A549 (cell line): Measurements from ENCODE around the gene CPZ. TPM values are rescaled to one million over a fixed set of nuclear protein-coding genes. Genes with fewer than 3 reads are reported as not detected.

Experiments
- ATAC-seq, 2 experiments: fragments of 200-7000 bp in 1 of 2; fragments of >200 bp in 1 of 2; cut with Nextera tagmentation in 1 of 2; cut with Tn5 transposase in 1 of 2; 3 replicates each; pipeline versions ENCODE4 v1.8.0 to v1.9.1; 2018 to 2020; ENCODE audit warnings: mild to moderate bottlenecking in 1 of 2, moderate library complexity in 1 of 2
- CTCF ChIA-PET: fragments of 300-600 bp; sonication (Branson Sonifier 250); formaldehyde crosslinking; extraction: SDS; loops from one replicate; lab custom pipeline; 2021; ENCODE audit warnings: antibody characterized with exemption, inconsistent platforms; lab: Yijun Ruan, JAX
- POLR2A ChIA-PET: fragments of 350-600 bp; formaldehyde crosslinking; extraction: SDS; loops from one replicate; lab custom pipeline; 2021; ENCODE audit warnings: antibody characterized with exemption, inconsistent platforms; lab: Yijun Ruan, JAX
- DNase-seq, 2 experiments: peaks; one replicate each; pipeline versions ENCODE4 v3.0.0 to v3.0.0-alpha.2; 2011 to 2016; ENCODE audit warnings: low read depth in 1 of 2, low spot score in 1 of 2
- FAIRE-seq: peaks from 2 replicates; lab custom pipeline; 2011; peaks lifted over from hg19 to GRCh38; lab: Jason Lieb, UNC
- H3K27ac ChIP-seq, 2 experiments: fragments of >200 bp; sonication (Bioruptor Twin); formaldehyde crosslinking; 3 replicates each; pipeline ENCODE4 v1.5.1; 2016 to 2017
- H3K4me1 ChIP-seq: fragments of >200 bp; sonication (Bioruptor Twin); formaldehyde crosslinking; 3 replicates; pipeline ENCODE4 v1.6.1; 2016
- H3K4me2 ChIP-seq: fragments of >200 bp; sonication (Bioruptor Twin); formaldehyde crosslinking; 3 replicates; pipeline ENCODE4 v1.6.1; 2016
- H3K4me3 ChIP-seq: fragments of >200 bp; sonication (Bioruptor Twin); formaldehyde crosslinking; 3 replicates; pipeline ENCODE4 v1.5.1; 2016
- H3K9me3 ChIP-seq: fragments of >200 bp; sonication (Bioruptor Twin); formaldehyde crosslinking; 3 replicates; pipeline ENCODE4 v1.6.1; 2016
- ATOH8 ChIP-seq: fragments of 250-450 bp; sonication (Bioruptor Pico); IDR thresholded peaks from 2 replicates; pipeline ENCODE4 v1.5.0; 2020; ENCODE audit warnings: low read depth, mild to moderate bottlenecking, moderate library complexity
- CBX2 ChIP-seq: fragments of 200-600 bp; sonication (generic); IDR thresholded peaks from 2 replicates; pipeline ENCODE4 v1.6.1; 2016; ENCODE audit warnings: low read depth, mild to moderate bottlenecking, borderline replicate concordance
- CBX8 ChIP-seq: fragments of 200-600 bp; sonication (generic); IDR thresholded peaks from 2 replicates; pipeline ENCODE4 v1.6.1; 2016
- CHD2 ChIP-seq: fragments of 150-350 bp; IDR thresholded peaks from 2 replicates; pipeline ENCODE4 v1.6.1; 2014; ENCODE audit warnings: low read length; ENCODE audit not compliant: partially characterized antibody
- CHD4 ChIP-seq: fragments of 200-600 bp; sonication (generic); IDR thresholded peaks from 2 replicates; pipeline ENCODE4 v1.6.1; 2016; ENCODE audit warnings: antibody characterized with exemption, mild to moderate bottlenecking, borderline replicate concordance
- CTCF ChIP-seq: fragments of >200 bp; sonication (Bioruptor Twin); formaldehyde crosslinking; IDR thresholded peaks from 3 replicates; pipeline ENCODE4 v1.5.1; 2016
- EHF ChIP-seq: fragments of 250-450 bp; sonication (Bioruptor Pico); IDR thresholded peaks from 2 replicates; pipeline ENCODE4 v1.5.0; 2020; ENCODE audit warnings: mild to moderate bottlenecking
- EHMT2 ChIP-seq: fragments of 200-600 bp; sonication (generic); IDR thresholded peaks from 2 replicates; pipeline ENCODE4 v1.6.1; 2016; ENCODE audit warnings: antibody characterized with exemption, low read depth, mild to moderate bottlenecking, moderate library complexity
- EP300 ChIP-seq, 2 experiments: fragments of >200 bp; sonication (Bioruptor Twin); formaldehyde crosslinking; IDR thresholded peaks; 2 replicates in 1 of 2; 3 replicates in 1 of 2; pipeline ENCODE4 v1.6.1; 2016 to 2017
- FOSB ChIP-seq: fragments of 250-450 bp; sonication (Bioruptor Pico); IDR thresholded peaks from 2 replicates; pipeline ENCODE4 v1.5.0; 2020; ENCODE audit warnings: mild to moderate bottlenecking, moderate library complexity
- FOXS1 ChIP-seq: fragments of 250-450 bp; sonication (Bioruptor Pico); IDR thresholded peaks from 2 replicates; pipeline ENCODE4 v1.5.0; 2020; ENCODE audit warnings: mild to moderate bottlenecking, moderate library complexity
- HDAC2 ChIP-seq: fragments of 200-600 bp; sonication (generic); IDR thresholded peaks from 2 replicates; pipeline ENCODE4 v1.6.1; 2016
- JUN ChIP-seq, 2 experiments: fragments of >200 bp; sonication (Bioruptor Twin); formaldehyde crosslinking; IDR thresholded peaks; 2 replicates in 1 of 2; 3 replicates in 1 of 2; pipeline ENCODE4 v1.6.1; 2016 to 2017
- MAZ ChIP-seq: fragments of 150-350 bp; IDR thresholded peaks from 2 replicates; pipeline ENCODE4 v1.6.1; 2014; ENCODE audit warnings: antibody characterized with exemption, low read depth, low read length, borderline replicate concordance
- MYC ChIP-seq: IDR thresholded peaks from 2 replicates; pipeline ENCODE4 v1.6.1; 2012; ENCODE audit warnings: mild to moderate bottlenecking, inconsistent platforms, low read length, improper control_type of control experiment, borderline replicate concordance
- NFE2L2 ChIP-seq: fragments of 150-350 bp; conservative IDR thresholded peaks from 2 replicates; pipeline ENCODE4 v1.6.1; 2014; ENCODE audit warnings: low read length
- NR3C1 ChIP-seq: fragments of >200 bp; sonication (Bioruptor Twin); formaldehyde crosslinking; IDR thresholded peaks from 3 replicates; pipeline ENCODE4 v1.6.1; 2017
- PBX3 ChIP-seq: IDR thresholded peaks from 2 replicates; pipeline ENCODE4 v1.6.1; 2012
- POLR2A ChIP-seq: IDR thresholded peaks from 2 replicates; pipeline ENCODE4 v1.6.1; 2012; ENCODE audit warnings: mild to moderate bottlenecking, low read length
- POLR2AphosphoS2 ChIP-seq: conservative IDR thresholded peaks from 2 replicates; pipeline ENCODE4 v1.6.1; 2012; ENCODE audit warnings: low read length, improper control_type of control experiment, inconsistent platforms
- RARB ChIP-seq: fragments of 250-450 bp; sonication (Bioruptor Pico); IDR thresholded peaks from 2 replicates; pipeline ENCODE4 v1.8.0; 2021; ENCODE audit warnings: mild to moderate bottlenecking, moderate library complexity
- RFX5 ChIP-seq: fragments of 450-650 bp; IDR thresholded peaks from 2 replicates; pipeline ENCODE4 v1.7.1; 2014; ENCODE audit warnings: antibody characterized with exemption, mild to moderate bottlenecking, moderate library complexity
- SREBF2 ChIP-seq: fragments of 450-650 bp; IDR thresholded peaks from 2 replicates; pipeline ENCODE4 v1.6.1; 2014; ENCODE audit warnings: mild to moderate bottlenecking, moderate library complexity
- TFCP2L1 ChIP-seq: fragments of 250-450 bp; sonication (Bioruptor Pico); IDR thresholded peaks from 2 replicates; pipeline ENCODE4 v1.5.0; 2021; ENCODE audit warnings: mild to moderate bottlenecking
- USF2 ChIP-seq: fragments of 450-650 bp; IDR thresholded peaks from 2 replicates; pipeline ENCODE4 v1.6.1; 2014; ENCODE audit warnings: antibody characterized with exemption
- ZFP36 ChIP-seq: fragments of 450-650 bp; IDR thresholded peaks from 2 replicates; pipeline ENCODE4 v1.6.1; 2014; ENCODE audit warnings: borderline replicate concordance; ENCODE audit not compliant: partially characterized antibody
- ZNF302 ChIP-seq: fragments of 250-450 bp; sonication (Bioruptor Pico); IDR thresholded peaks from 2 replicates; pipeline ENCODE4 v1.9.0; 2021; ENCODE audit warnings: inconsistent platforms, mild to moderate bottlenecking, moderate library complexity
- ZSCAN20 ChIP-seq: fragments of 250-450 bp; sonication (Bioruptor Pico); IDR thresholded peaks from 2 replicates; pipeline ENCODE4 v1.8.0; 2022; ENCODE audit warnings: mild to moderate bottlenecking, moderate library complexity
- whole genome bisulfite sequencing: methylation state at CpG from one replicate; pipeline ENCODE4 v1.1.6; 2017; ENCODE audit errors: missing lambda C conversion rate; 5-methylcytosine and 5-hydroxymethylcytosine counted together
- polyA plus RNA-seq, 4 experiments: library from polyadenylated mRNA; depleted of rRNA in 3 of 4; stranded (reverse); fragments of >200 nt; fragmentation: RNase III in 1 of 4; extraction: RNeasy Plus Mini Kit Qiagen cat#74134 plus additional on column Dnase treatment in 1 of 4; gene quantifications; 2 replicates in 3 of 4; 3 replicates in 1 of 4; pipeline ENCODE4 v1.2.3, GENCODE V29; 2011 to 2017

The CPZ gene
- polyA plus RNA-seq, 2 of the 4 experiments (the other 2 are of a cell fraction), result 0.09 to 0.21 TPM

- TF ChIP-seq EHF (CRISPR knock-in tag) (no peak), CHD2 (no peak), TFCP2L1 (CRISPR knock-in tag) (no peak), CTCF (no peak), ZFP36 (no peak), FOXS1 (no peak), FOSB (CRISPR knock-in tag) (no peak), EHMT2 (no peak), SREBF2 (no peak), ZSCAN20 (CRISPR knock-in tag) (no peak), MAZ (no peak), HDAC2 (no peak), ATOH8 (CRISPR knock-in tag) (no peak), CHD4 (no peak), CBX2 (no peak), EP300 (IDR thresholded peaks at IDR 0.05) (no peak)
- TF ChIP-seq, all 56 proteins: peak for 0
- no peak for DNase-seq
- Histone ChIP-seq H3K4me3 (no peak overlapping the region), H3K4me2 (no peak overlapping the region), H3K9me3 (no peaks in the 10 kb centered on the region), H3K27ac (no peak overlapping the region), H3K4me1 (no peaks in the 10 kb centered on the region)
- CTCF ChIA-PET, result no interaction called here
- WGBS, result 15% methylated on average over 6 of the region's 9 CpGs
- POLR2A ChIA-PET, result interaction anchor here (0.6 kb wide), 1 partner anchor 37 kb away, joined by 4 read pairs; no protein-coding TSS in a partner anchor
- no peak for FAIRE-seq
- no peak for ATAC-seq
These were observed 70.2 kb downstream of the CPZ start for GRCh38 chr4:8662776-8663175.

GRCh38 chr4:8664031-8664805 lies 71.7 kb downstream of the CPZ start:
- CTCF ChIA-PET, result interaction anchor here (0.8 kb wide), 1 partner anchor 223 kb away, joined by 3 read pairs; no protein-coding TSS in a partner anchor
- FAIRE-seq (no peak), DNase-seq (no peak), ATAC-seq (no peak)
- Histone ChIP-seq H3K4me2 (no peak overlapping the region), H3K9me3 (no peaks in the 10 kb centered on the region), H3K4me3 (no peak overlapping the region), H3K27ac (no peak overlapping the region), H3K4me1 (no peaks in the 10 kb centered on the region)
- POLR2A ChIA-PET, result no interaction called here
- TF ChIP-seq FOSB (CRISPR knock-in tag), result no peak
- no peak for TF ChIP-seq MYC
- WGBS, result 33% methylated on average over 18 of the region's 18 CpGs

- ATAC-seq (peak in 1 of 2 experiments; percentile 60; a peak in 3 of 6 replicates), FAIRE-seq (no peak), DNase-seq (no peak)
- Histone ChIP-seq H3K27ac (no peak overlapping the region), H3K4me2 (no peak overlapping the region), H3K9me3 (no peaks in the 10 kb centered on the region), H3K4me1 (no peaks in the 10 kb centered on the region), H3K4me3 (no peak overlapping the region)
- CTCF ChIA-PET, result interaction anchor here (0.8 to 2.2 kb wide), 2 partner anchors 222 to 253 kb away, joined by 3 to 10 read pairs; no protein-coding TSS in a partner anchor
- POLR2A ChIA-PET, result no interaction called here
- WGBS, result 26% methylated on average over 8 of the region's 8 CpGs
- TF ChIP-seq NFE2L2 (no peak), RFX5 (no peak), NR3C1 (no peak), HDAC2 (no peak), ZSCAN20 (CRISPR knock-in tag) (no peak), RARB (CRISPR knock-in tag) (no peak), POLR2AphosphoS2 (no peak), CBX8 (no peak), TFCP2L1 (CRISPR knock-in tag) (no peak), ZNF302 (CRISPR knock-in tag) (no peak), JUN (IDR thresholded peaks at IDR 0.05) (no peak), ATOH8 (CRISPR knock-in tag) (no peak), ZFP36 (no peak), POLR2A (no peak), PBX3 (no peak), USF2 (no peak)
These were observed 72.4 kb downstream of the CPZ start for GRCh38 chr4:8664976-8665375.
